GM19351 (cell line): ENCODE measurements around the gene KRTAP9-8.
"Not testable (repeated sequence)": the region's sequence is repeated elsewhere in the genome, so short reads cannot be mapped to it uniquely, and the experiment has no call there.

ENCODE experiments used
- ATAC-seq: cut with Tn5 transposase; IDR thresholded peaks from one replicate; pipeline ENCODE4 v1.9.1; 2021; ENCODE audit warnings: mild to moderate bottlenecking, moderate library complexity; ENCODE audit not compliant: unreplicated experiment

KRTAP9-8 gene

GRCh38 chr17:41255381-41256290, 17.8 kb downstream of the KRTAP9-8 start, which contains the start of gene KRTAP9-9:
Gene KRTAP9-9, plus strand, starts transcription at chr17:41255384.
- ATAC-seq = not testable (repeated sequence)

- no peak for ATAC-seq
Measured at GRCh38 chr17:41256291-41256685, 18.5 kb downstream of the KRTAP9-8 start.

- ATAC-seq = no peak
Measured at GRCh38 chr17:41258406-41258805, 20.6 kb downstream of the KRTAP9-8 start.

GRCh38 chr17:41263212-41263611, 25.4 kb downstream of the KRTAP9-8 start:
- no peak for ATAC-seq

GRCh38 chr17:41264599-41264998, 26.8 kb downstream of the KRTAP9-8 start:
- ATAC-seq = no peak

- ATAC-seq = no peak
Measured at GRCh38 chr17:41265078-41265477, 27.3 kb downstream of the KRTAP9-8 start, which contains the start of gene KRTAP9-6. Gene KRTAP9-6, plus strand, starts transcription at chr17:41265378. Its CDS starts 0 bp downstream, at chr17:41265378.

DNA sequence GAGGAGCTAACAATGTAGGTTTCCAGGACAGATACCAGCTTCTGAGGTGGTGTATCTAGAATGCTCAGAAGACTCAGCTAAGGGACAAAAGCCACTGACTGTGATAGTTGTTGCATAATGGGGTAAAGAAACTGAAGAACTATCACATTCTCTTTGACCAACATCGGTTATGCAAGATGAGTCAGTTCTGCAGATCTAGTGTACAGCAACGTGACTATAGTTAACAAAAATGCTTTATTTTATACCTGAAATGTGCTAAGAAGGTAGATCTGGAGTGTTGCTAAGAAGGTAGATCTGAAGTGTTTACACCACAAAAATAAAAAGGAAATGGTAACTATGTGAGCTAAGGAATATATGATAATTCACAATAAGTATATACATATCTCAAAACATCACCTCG, 29.9 kb downstream of the KRTAP9-8 start:
- ATAC-seq = no peak

DNA sequence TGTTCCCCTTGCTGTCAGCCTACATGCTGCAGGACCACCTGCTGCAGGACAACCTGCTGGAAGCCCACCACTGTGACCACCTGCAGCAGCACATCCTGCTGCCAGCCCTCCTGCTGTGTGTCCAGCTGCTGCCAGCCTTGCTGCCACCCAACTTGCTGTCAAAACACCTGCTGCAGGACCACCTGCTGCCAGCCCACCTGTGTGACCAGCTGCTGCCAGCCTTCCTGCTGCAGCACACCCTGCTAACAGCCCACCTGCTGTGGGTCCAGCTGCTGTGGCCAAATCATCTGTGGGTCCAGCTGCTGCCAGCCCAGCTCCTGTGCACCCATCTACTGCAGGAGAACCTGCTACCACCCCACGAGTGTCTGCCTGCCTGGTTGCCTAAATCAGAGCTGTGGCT, 33.5 kb downstream of the KRTAP9-8 start:
- ATAC-seq = not testable (repeated sequence)

GRCh38 chr17:41271858-41272257, 34.1 kb downstream of the KRTAP9-8 start:
- no peak for ATAC-seq

- ATAC-seq = not testable (repeated sequence)
Measured at GRCh38 chr17:41275648-41276190, 37.9 kb downstream of the KRTAP9-8 start, which contains the start of gene KRTAP9-7. Gene KRTAP9-7, plus strand, starts transcription at chr17:41275698. Its CDS starts 0 bp downstream, at chr17:41275698.

DNA sequence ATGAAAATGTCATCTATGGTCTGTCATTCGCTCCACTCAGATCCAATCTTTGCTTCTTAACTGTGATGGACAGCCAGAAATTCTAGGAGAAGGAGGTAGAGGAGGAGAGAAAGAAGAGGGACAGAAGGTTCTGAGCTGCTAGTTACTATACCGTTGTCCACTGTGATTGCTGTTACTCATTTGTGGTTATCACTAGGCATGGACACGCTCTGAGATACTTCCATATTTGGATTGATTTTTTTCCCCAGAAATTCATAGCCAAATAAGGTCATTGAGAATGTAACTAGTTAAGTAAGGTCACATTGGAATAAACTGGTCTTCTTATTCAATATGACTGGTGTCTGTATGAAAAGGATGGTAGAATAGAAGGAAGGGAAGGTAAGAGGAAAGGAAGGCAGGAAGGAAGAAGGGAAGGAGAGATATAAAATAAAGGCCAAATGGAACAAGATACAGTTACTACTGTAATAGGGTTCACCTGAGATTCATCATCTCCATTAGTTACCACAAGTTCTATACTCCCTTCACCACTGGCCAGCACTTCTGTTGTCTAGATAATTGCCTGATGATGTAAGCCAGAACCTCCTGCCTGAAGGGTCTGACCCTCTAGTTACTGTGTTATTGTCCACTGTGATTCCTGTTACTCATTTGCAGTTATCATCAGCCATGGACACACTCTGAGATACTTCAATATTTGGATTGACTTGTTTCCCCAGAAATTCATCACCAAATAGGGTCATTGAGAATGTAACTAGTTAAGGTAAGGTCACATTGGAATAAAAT, 40.6 kb downstream of the KRTAP9-8 start:
- no peak for ATAC-seq

DNA sequence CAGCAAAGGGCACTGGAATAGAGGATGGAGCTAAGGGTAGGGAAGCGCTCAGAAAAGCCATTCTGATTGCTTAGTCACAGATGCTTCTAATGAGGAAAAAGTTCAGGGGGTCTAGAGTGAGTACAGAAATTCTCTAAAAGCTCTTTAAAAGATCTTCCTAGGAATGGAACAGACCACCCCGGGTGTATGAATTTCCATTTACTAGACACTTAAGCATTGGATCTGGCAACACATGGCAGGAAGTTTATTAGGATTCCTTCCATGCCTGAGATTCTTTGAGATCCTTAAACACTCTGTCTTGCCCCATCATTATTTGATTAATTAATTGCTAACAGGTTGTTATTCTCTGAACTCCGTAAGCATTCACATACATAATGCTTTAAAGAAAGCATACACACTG, 46.2 kb downstream of the KRTAP9-8 start:
- ATAC-seq = no peak

- no peak for ATAC-seq
Measured at GRCh38 chr17:41284546-41284945, 46.7 kb downstream of the KRTAP9-8 start.

DNA sequence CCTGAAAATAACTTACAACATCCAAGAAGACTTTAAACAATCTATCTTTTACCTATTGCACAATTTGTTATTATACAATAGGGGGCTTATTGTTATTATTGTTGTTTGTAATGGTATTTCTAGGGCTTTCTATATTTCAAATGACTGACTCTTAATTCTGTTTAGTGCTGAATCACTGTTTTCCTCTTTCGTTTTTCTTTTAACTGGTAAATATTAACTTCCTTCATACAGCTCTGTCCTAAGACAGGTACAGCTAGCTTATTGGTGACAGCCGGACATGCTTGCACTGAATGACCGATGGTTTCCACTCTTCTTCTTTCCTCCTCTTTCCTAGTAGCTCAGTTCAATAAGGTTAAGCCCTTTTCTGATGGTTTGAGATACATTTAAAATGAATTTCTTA, 49.3 kb downstream of the KRTAP9-8 start:
- ATAC-seq = no peak
